Epithelial cell of proximal tubule (primary cell): Measurements from ENCODE around the gene PDXK. TPM values are rescaled to one million over a fixed set of nuclear protein-coding genes. Genes with fewer than 3 reads are reported as not detected.

Experiments
- DNase-seq: peaks from one replicate; pipeline ENCODE4 v3.0.0-alpha.2; 2011; ENCODE audit warnings: low read depth
- H3K4me3 ChIP-seq: 2 replicates; pipeline ENCODE4 v1.5.1; 2011; ENCODE audit warnings: low read depth, mild to moderate bottlenecking, low read length
- CTCF ChIP-seq: conservative IDR thresholded peaks from 2 replicates; pipeline ENCODE4 v1.5.1; 2012; ENCODE audit warnings: low read depth, mild to moderate bottlenecking, low read length
- total RNA-seq: library from RNA; depleted of rRNA; stranded (reverse); fragments of >200 nt; gene quantifications from 2 replicates; pipeline ENCODE4 v1.2.3, GENCODE V29; 2015

The PDXK gene
- total RNA-seq, 1 donor from 2014 or later: 130 TPM

- TF ChIP-seq CTCF: no peak
- no peak overlapping the region for H3K4me3 ChIP-seq
- no peak for DNase-seq
Measured at GRCh38 chr21:43760391-43760958, 41.5 kb downstream of the PDXK start.

- no peak for TF ChIP-seq CTCF
- H3K4me3 ChIP-seq: no peak overlapping the region
- no peak for DNase-seq
Measured at GRCh38 chr21:43761886-43762285, 43.0 kb downstream of the PDXK start.

- no peak for DNase-seq
- TF ChIP-seq CTCF: no peak
- no peak overlapping the region for H3K4me3 ChIP-seq
Measured at GRCh38 chr21:43762303-43763128, 43.6 kb downstream of the PDXK start.

GRCh38 chr21:43763901-43764523 lies 45.1 kb downstream of the PDXK start:
- no peak for TF ChIP-seq CTCF
- no peak overlapping the region for H3K4me3 ChIP-seq
- no peak for DNase-seq

- TF ChIP-seq CTCF: no peak
- H3K4me3 ChIP-seq: no peak overlapping the region
- DNase-seq: no peak
Measured at GRCh38 chr21:43764576-43765495, 45.9 kb downstream of the PDXK start.

- no peak for TF ChIP-seq CTCF
- H3K4me3 ChIP-seq: no peak overlapping the region
- no peak for DNase-seq
Measured at GRCh38 chr21:43766734-43767497, 48.0 kb downstream of the PDXK start.
